Skeletal muscle satellite cell (primary cell): ENCODE measurements around the gene DPY19L1.

Source experiments
- H3K27me3 ChIP-seq: 2 replicates; pipeline ENCODE4 v1.7.0; 2013; ENCODE audit warnings: low read length; ENCODE audit not compliant: control insufficient read depth, insufficient read depth
- H3K36me3 ChIP-seq: 2 replicates; pipeline ENCODE4 v1.7.0; 2013; ENCODE audit warnings: mild to moderate bottlenecking, control low read depth, low read length; ENCODE audit not compliant: insufficient read depth
- H3K4me1 ChIP-seq: 2 replicates; pipeline ENCODE4 v1.7.0; 2013; ENCODE audit warnings: low read length; ENCODE audit not compliant: control insufficient read depth, insufficient read depth
- H3K4me2 ChIP-seq: 2 replicates; pipeline ENCODE4 v1.7.0; 2013; ENCODE audit warnings: mild to moderate bottlenecking, low read length
- H3K4me3 ChIP-seq: 2 replicates; pipeline ENCODE4 v1.7.0; 2013; ENCODE audit warnings: low read length
- H3K9ac ChIP-seq: 2 replicates; pipeline ENCODE4 v1.7.0; 2013; ENCODE audit warnings: mild to moderate bottlenecking, low read depth, low read length, moderate library complexity
- H3K9me3 ChIP-seq: replicated peaks from 2 replicates; pipeline ENCODE4 v1.7.0; 2013; ENCODE audit warnings: mild to moderate bottlenecking, control low read depth, low read length

Gene DPY19L1

DNA sequence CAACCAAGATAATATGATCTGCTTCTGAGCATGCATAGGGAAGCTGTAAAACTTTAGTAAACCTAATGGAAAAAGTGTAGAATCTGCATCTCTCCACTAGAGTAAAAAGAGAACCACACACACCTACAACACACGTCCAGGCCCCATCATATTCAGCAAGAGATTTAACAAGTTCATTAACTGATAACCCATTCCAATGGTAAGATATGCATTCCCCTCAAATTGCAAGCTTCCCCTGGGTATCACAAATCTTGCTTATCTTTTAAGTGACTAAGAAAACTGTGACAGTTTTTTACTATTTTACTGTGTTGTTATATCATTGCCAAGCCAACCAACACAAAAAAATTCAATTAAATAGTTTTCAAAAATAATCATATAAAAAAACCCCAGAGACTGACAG, 8.0 kb downstream of the DPY19L1 start:
- H3K4me2 ChIP-seq = no peak overlapping the region
- H3K4me3 ChIP-seq = no peak overlapping the region
- H3K4me1 ChIP-seq = peaks cover 5% of the 10 kb centered on the region
- H3K9me3 ChIP-seq = no peaks in the 10 kb centered on the region
- H3K9ac ChIP-seq = no peak overlapping the region
- no peaks in the 10 kb centered on the region for H3K27me3 ChIP-seq
- no peaks in the 10 kb centered on the region for H3K36me3 ChIP-seq

DNA sequence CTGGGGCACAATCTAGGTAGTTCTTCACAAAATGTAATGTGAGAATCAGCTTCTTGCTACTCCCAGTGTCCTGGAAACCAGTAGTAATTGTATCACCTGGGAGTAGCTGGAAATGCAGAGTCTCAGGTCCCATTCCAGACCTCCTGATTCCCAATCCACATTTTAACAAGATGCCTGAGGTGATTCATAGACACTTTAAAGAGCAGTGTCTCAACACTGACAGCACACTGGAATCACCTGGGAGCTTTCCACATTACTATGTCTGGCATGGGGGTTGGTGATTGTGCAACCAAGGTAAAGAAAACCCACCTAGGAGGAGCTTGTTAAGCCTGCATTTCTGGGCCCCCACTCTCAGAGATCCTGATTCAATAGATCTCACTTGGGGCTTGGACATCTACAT, 11.1 kb downstream of the DPY19L1 start:
- Histone ChIP-seq H3K4me1 (no peaks in the 10 kb centered on the region), H3K4me2 (no peak overlapping the region), H3K27me3 (no peaks in the 10 kb centered on the region), H3K9me3 (no peaks in the 10 kb centered on the region), H3K9ac (no peak overlapping the region), H3K36me3 (no peaks in the 10 kb centered on the region), H3K4me3 (no peak overlapping the region)

DNA sequence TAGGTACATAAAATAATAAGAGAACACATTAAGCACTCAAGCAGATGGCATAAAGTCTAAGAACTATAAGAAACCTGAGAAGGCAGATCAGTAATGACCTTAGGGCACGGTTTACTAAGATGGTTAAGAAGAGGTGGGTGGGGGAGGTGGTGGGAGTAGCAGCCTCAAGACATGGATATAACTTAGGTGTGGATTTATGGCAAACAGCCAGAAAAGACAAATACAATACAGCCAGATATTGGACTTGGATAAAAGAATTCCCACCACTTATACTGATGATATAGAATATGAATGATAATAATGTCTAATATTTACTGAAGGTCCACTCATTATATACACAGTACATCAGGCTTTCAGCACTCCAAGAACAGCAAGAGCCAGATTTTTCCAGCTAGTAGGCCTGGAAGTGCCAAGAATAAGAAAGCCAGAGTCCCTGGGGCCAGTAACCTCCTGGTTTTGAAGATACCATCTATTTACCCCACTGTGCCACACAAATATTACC, 11.9 kb downstream of the DPY19L1 start:
- Histone ChIP-seq H3K9ac (no peak overlapping the region), H3K4me1 (no peaks in the 10 kb centered on the region), H3K4me3 (no peak overlapping the region), H3K9me3 (no peaks in the 10 kb centered on the region), H3K27me3 (no peaks in the 10 kb centered on the region), H3K4me2 (no peak overlapping the region), H3K36me3 (no peaks in the 10 kb centered on the region)

DNA sequence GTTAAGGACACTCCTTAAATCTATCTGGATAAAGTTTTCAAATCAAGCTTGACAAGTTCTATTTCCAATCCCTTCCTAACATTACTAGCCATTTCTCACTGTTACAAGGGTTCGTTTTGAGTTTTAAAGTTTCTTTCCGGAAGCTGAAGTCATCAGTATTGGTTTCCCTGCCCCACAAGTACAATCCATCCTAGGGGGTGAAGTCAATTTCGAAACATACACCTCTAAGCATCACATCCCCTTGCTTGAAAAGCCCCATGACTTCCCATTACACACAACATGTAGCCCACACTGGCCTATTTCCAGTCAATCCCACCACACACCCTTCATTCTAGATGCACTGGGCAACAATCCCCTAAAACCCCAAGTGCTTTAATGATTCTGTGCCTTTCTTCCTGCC, 13.0 kb downstream of the DPY19L1 start:
- H3K4me1 ChIP-seq = no peaks in the 10 kb centered on the region
- no peaks in the 10 kb centered on the region for H3K27me3 ChIP-seq
- no peaks in the 10 kb centered on the region for H3K36me3 ChIP-seq
- no peak overlapping the region for H3K9ac ChIP-seq
- H3K9me3 ChIP-seq = no peaks in the 10 kb centered on the region
- H3K4me2 ChIP-seq = no peak overlapping the region
- H3K4me3 ChIP-seq = no peak overlapping the region

DNA sequence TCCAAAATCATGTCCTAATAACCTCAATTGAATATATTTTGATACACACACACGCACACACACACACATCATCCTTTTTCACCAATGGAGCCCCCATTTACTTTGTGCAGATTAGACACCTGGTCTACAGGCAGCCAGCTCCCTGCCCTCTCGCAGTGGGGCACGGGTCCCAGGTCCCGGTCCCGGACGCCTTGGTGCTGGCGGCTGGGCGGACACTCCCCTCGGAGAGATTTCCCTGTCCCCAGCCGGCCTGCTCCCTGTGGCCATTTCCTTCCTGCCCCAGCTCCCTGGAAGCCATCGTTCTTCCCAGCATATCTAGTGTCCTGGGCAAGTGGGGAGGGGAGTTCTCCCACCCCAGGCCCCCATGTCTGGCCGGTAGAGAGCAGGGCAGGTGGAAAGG, 14.6 kb downstream of the DPY19L1 start:
- Histone ChIP-seq H3K4me1 (no peaks in the 10 kb centered on the region), H3K36me3 (no peaks in the 10 kb centered on the region), H3K4me3 (no peak overlapping the region), H3K9me3 (no peaks in the 10 kb centered on the region), H3K27me3 (no peaks in the 10 kb centered on the region), H3K4me2 (no peak overlapping the region), H3K9ac (no peak overlapping the region)

DNA sequence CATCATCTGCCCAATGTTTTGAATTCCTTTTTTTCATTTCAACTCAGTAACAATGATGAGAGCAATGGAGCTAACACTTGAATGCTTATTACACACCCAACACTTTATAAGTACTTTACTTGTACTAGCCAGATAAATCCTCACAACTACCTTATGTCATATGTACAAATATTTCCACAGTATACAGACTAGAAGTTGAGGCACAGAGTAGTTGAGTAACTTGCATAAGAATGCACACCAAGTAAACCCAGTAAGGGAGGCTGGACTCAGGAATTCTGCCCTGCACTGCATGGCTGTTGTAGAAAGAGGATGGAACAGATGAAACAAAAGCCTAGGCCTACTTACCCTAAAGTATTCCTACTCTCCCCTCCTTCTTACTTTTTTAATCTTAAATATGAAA, 15.8 kb downstream of the DPY19L1 start:
- H3K36me3 ChIP-seq = no peaks in the 10 kb centered on the region
- H3K27me3 ChIP-seq = no peaks in the 10 kb centered on the region
- no peak overlapping the region for H3K4me3 ChIP-seq
- H3K4me2 ChIP-seq = no peak overlapping the region
- H3K9ac ChIP-seq = no peak overlapping the region
- H3K4me1 ChIP-seq = no peaks in the 10 kb centered on the region
- no peaks in the 10 kb centered on the region for H3K9me3 ChIP-seq

DNA sequence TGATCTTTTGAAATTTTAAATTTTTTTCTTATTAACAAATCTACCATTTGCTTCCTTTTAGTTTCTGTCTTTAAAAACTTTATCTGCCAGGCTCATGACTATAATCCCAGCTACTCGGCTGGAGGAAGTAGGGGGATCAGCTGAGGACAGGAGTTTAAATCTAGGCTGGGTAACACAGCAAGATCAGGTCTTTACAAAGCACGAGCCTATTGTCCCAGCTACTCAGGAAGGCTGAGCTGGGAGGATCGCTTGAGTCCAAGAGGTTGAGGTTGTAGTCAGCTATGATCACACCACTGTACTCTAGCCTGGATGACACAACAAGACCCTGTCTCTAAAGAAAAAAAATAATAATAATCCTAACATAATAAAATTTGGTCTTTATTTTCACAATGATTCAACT, 17.5 kb downstream of the DPY19L1 start:
- H3K4me2 ChIP-seq = no peak overlapping the region
- H3K4me1 ChIP-seq = no peaks in the 10 kb centered on the region
- no peaks in the 10 kb centered on the region for H3K9me3 ChIP-seq
- H3K4me3 ChIP-seq = no peak overlapping the region
- H3K36me3 ChIP-seq = peaks cover 3% of the 10 kb centered on the region
- no peaks in the 10 kb centered on the region for H3K27me3 ChIP-seq
- no peak overlapping the region for H3K9ac ChIP-seq

DNA sequence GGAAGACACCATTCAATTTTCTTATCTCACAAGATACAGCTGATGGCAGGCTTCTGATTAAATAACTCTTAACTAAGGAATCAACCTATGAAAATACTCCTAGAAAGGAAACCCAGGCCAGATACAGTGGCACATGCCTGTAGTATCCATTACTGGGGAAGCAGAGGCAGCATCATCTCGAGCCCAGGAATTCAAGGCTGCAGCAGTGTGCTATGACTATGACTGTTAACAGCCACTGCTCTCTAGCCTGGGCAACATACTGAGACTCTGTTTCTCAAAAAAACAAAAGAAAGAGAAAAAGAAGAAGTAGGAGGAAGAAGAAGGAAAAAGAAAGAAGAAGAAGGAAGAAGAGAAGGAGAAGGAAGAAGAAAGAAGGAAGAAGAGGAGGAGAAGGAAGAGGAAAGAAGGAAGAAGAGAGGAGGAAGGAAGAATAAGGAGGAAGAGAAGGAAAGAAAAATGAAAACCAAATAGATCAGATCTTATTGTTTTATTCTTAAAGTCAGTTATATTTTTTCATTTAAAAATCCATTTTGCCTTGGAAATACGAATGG, 18.0 kb downstream of the DPY19L1 start:
- Histone ChIP-seq H3K4me1 (no peaks in the 10 kb centered on the region), H3K9me3 (no peaks in the 10 kb centered on the region), H3K4me2 (no peak overlapping the region), H3K9ac (no peak overlapping the region), H3K4me3 (no peak overlapping the region), H3K27me3 (no peaks in the 10 kb centered on the region), H3K36me3 (peaks cover 3% of the 10 kb centered on the region)

DNA sequence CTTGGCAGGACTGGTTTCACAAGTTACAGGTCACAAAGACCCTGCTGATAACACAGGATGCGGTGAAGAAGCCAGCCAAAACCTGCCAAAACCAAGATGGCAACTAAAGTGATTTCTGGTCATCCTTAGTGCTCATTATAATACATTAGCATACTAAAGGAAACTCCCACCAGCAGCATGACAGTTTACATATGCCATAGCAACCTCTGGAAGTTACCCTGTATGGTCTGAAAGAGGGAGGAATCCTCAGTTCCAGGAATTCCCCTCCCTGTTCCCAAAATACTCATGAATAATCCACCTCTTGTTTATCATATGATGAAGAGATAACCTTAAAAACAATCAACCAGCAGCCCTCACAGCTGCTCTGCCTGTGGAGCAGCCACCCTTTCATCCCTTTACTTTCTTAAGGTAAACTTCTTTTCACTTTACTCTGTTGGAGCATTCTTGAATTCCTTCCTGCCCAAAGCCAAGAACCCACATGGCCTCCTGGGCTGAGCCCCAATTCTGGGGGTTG, 21.9 kb downstream of the DPY19L1 start:
- Histone ChIP-seq H3K9me3 (no peaks in the 10 kb centered on the region), H3K9ac (no peak overlapping the region), H3K4me3 (no peak overlapping the region), H3K27me3 (no peaks in the 10 kb centered on the region), H3K36me3 (peaks cover 3% of the 10 kb centered on the region), H3K4me1 (no peaks in the 10 kb centered on the region), H3K4me2 (no peak overlapping the region)

DNA sequence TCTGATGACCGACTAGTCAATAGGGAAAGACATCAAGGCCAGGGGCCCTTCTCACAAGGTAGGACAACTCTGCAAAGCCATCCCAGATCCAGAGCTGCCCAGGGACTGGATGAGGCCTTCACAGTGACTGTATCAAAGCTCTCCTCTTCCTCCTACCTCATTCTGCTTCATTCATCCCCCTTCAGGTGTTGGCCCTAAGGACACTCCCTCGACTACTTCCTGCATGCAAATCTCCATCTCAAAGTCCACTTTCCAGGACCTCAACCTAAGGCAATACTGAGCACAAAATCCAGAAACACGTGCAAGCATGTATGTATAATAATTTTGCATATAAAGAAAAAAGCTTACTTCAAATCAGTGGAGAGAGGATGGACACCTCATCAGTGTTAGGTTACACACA, 25.1 kb downstream of the DPY19L1 start:
- Histone ChIP-seq H3K9me3 (no peaks in the 10 kb centered on the region), H3K27me3 (no peaks in the 10 kb centered on the region), H3K9ac (no peak overlapping the region), H3K4me1 (no peaks in the 10 kb centered on the region), H3K36me3 (peaks cover 3% of the 10 kb centered on the region), H3K4me3 (no peak overlapping the region), H3K4me2 (no peak overlapping the region)

DNA sequence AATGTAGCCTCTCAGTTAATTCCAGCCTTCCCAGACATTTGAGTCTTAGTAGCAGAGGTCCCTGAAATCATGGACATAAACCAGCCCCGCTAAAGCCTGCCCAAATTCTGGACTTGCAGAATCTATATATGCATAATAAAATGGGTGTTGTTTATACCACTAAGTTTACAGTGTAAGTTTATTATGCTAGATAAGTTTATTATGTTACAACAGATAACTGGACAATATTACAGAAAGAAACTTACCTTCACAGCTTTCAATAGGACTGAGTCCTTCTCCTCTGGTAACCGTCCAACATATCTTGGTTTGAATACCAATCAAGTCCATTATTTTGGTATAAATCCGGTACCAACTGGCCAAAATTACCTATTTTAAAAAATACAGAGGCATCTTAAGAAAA, 26.2 kb downstream of the DPY19L1 start:
- H3K4me2 ChIP-seq = no peak overlapping the region
- peaks cover 3% of the 10 kb centered on the region for H3K36me3 ChIP-seq
- no peaks in the 10 kb centered on the region for H3K9me3 ChIP-seq
- no peak overlapping the region for H3K4me3 ChIP-seq
- H3K9ac ChIP-seq = no peak overlapping the region
- H3K27me3 ChIP-seq = no peaks in the 10 kb centered on the region
- no peaks in the 10 kb centered on the region for H3K4me1 ChIP-seq

DNA sequence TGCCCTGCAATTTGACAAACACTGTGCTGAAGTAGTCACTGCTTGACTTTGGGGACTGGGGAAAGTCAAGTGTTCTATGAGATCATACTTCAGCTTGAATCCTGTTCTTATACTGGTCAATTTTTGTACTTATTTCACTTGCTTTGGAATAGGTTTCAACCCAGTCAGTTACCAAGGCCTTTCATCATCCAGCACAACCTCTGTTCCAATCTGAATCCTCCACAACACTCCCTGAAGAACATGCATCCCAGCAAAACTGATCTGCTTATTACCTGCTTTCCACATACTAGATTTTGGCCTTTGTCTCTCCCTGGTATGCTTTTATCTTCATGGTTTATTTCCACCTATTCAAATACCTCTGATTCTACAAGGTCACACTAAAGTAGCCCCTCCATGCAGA, 29.5 kb downstream of the DPY19L1 start:
- no peak overlapping the region for H3K4me2 ChIP-seq
- H3K4me3 ChIP-seq = no peak overlapping the region
- H3K9ac ChIP-seq = no peak overlapping the region
- H3K4me1 ChIP-seq = peaks cover 23% of the 10 kb centered on the region
- H3K36me3 ChIP-seq = no peaks in the 10 kb centered on the region
- no peaks in the 10 kb centered on the region for H3K27me3 ChIP-seq
- no peaks in the 10 kb centered on the region for H3K9me3 ChIP-seq
